ENCODE results near the gene GDI1.
A peak's percentile ranks its signal among the peaks of the same experiment; 100 is the strongest.

GDI1 gene

GRCh38 chrX:154409222-154409871 lies 27.6 kb upstream of the GDI1 start, which contains the start of gene DNASE1L1:
TSS of gene DNASE1L1 (minus strand) at chrX:154409254. CDS start at chrX:154405568, 3,686 bp downstream.
- DNase-seq, result peak; percentile 53

GRCh38 chrX:154411981-154412340 lies 25.0 kb upstream of the GDI1 start:
- no peak for DNase-seq

- peak; percentile 55 for DNase-seq
Observed at GRCh38 chrX:154412468-154412867, 24.5 kb upstream of the GDI1 start.

- no peak for DNase-seq
Observed at GRCh38 chrX:154413142-154413541, 23.8 kb upstream of the GDI1 start.

GRCh38 chrX:154417157-154417556 lies 19.8 kb upstream of the GDI1 start:
- DNase-seq, result no peak

- no peak for DNase-seq
Observed at GRCh38 chrX:154419189-154419588, 17.8 kb upstream of the GDI1 start.

GRCh38 chrX:154419688-154420401 lies 17.1 kb upstream of the GDI1 start:
- DNase-seq, result no peak

GRCh38 chrX:154420402-154420756 lies 16.6 kb upstream of the GDI1 start:
- DNase-seq, result no peak

GRCh38 chrX:154426916-154427770 lies 9.8 kb upstream of the GDI1 start:
- DNase-seq, result no peak

GRCh38 chrX:154428176-154429171 lies 8.5 kb upstream of the GDI1 start, which contains the start of gene ATP6AP1:
TSS of gene ATP6AP1 (plus strand) at chrX:154428677. CDS start at chrX:154428693, 16 bp downstream.
- peak; percentile 68 for DNase-seq

- DNase-seq, result no peak
Observed at GRCh38 chrX:154429711-154430110, 7.2 kb upstream of the GDI1 start.

- DNase-seq, result peak; percentile 36
Observed at GRCh38 chrX:154430479-154430878, 6.5 kb upstream of the GDI1 start.

- peak; percentile 66 for DNase-seq
Observed at GRCh38 chrX:154430916-154431315, 6.0 kb upstream of the GDI1 start.

- peak; percentile 31 for DNase-seq
Observed at GRCh38 chrX:154431341-154431740, 5.6 kb upstream of the GDI1 start.

GRCh38 chrX:154432210-154432609 lies 4.7 kb upstream of the GDI1 start:
- DNase-seq, result no peak

- DNase-seq, result no peak
Observed at GRCh38 chrX:154433605-154434004, 3.3 kb upstream of the GDI1 start.

GRCh38 chrX:154434394-154435168 lies 2.4 kb upstream of the GDI1 start:
- no peak for DNase-seq

- DNase-seq, result no peak
Observed at GRCh38 chrX:154435171-154435733, 1.7 kb upstream of the GDI1 start.

- DNase-seq, result no peak
Observed at GRCh38 chrX:154436374-154436982, 476 bp upstream of the GDI1 start.
